ES-I3 (cell line): ENCODE measurements around the gene DPYSL3.

Experiments
- H3K36me3 ChIP-seq: 2 replicates; pipeline ENCODE4 v1.6.1; 2013; ENCODE audit warnings: mild to moderate bottlenecking, low read length, control low read depth, moderate library complexity; ENCODE audit not compliant: insufficient read depth
- H3K4me1 ChIP-seq: 2 replicates; pipeline ENCODE4 v1.6.1; 2013; ENCODE audit warnings: mild to moderate bottlenecking, control low read depth, low read length; ENCODE audit not compliant: insufficient read depth
- H3K9ac ChIP-seq: 2 replicates; pipeline ENCODE4 v1.6.1; 2013; ENCODE audit warnings: low read depth, mild to moderate bottlenecking, low read length, moderate library complexity
- H3K9me3 ChIP-seq: 2 replicates; pipeline ENCODE4 v1.6.1; 2013; ENCODE audit warnings: mild to moderate bottlenecking, low read length, moderate library complexity; ENCODE audit not compliant: control insufficient read depth, insufficient read depth

Gene DPYSL3

DNA sequence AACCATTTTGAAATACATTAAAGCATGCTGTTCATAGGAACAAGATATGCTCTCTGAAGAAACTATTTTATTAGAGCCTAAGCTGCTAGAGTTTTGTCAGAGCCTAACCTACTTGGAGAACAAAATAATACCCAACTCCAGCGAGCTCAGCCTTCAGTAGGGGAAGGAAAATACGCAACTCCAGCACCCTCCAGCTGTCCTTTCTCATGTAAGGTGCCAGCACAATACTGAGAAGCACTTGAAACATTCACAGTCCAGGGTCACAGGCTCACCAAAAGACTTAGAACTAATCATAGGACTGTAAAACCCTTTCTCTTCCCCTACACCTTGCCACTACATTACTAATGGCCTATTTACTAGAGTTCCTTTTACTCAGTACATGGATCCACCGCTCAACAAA is 18.9 kb downstream of the DPYSL3 start:
- no peaks in the 10 kb centered on the region for H3K9me3 ChIP-seq
- H3K4me1 ChIP-seq, result peaks cover 31% of the 10 kb centered on the region
- no peaks in the 10 kb centered on the region for H3K36me3 ChIP-seq
- no peak overlapping the region for H3K9ac ChIP-seq

DNA sequence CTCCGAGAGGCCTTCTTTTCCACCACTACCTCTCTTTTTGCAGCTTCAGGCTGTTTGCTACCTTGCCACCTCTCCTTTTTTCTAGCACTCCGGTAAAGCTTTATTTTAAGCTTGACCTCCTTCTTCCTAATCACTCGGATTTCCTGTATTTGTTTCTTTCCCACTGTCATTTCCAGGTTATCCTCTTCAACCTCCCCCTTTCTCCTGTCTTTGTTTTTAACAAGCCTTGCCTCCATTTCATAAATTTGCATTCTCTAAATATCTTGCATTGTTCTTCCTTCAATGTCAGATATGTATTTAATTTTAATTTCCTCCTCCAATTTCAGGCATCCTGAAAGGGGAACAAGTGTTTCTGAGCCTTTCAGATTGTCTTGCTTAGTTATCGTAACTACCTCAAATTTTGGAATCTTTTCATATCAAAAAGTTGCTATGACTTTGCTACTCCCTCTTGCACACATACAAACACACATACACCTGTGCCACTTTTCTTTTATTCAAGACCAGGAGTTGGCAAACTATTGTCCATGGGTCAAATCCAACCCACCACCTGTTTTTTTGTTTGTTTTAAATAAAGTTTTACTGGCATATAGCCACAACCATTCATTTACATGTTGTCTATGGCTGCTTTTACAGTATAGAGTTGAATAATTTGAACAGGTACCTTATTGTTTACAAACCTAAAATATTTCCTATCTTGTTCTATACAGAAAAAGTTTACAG is 22.7 kb downstream of the DPYSL3 start:
- peaks cover 54% of the 10 kb centered on the region for H3K4me1 ChIP-seq
- H3K36me3 ChIP-seq, result no peaks in the 10 kb centered on the region
- H3K9me3 ChIP-seq, result no peaks in the 10 kb centered on the region
- no peak overlapping the region for H3K9ac ChIP-seq

DNA sequence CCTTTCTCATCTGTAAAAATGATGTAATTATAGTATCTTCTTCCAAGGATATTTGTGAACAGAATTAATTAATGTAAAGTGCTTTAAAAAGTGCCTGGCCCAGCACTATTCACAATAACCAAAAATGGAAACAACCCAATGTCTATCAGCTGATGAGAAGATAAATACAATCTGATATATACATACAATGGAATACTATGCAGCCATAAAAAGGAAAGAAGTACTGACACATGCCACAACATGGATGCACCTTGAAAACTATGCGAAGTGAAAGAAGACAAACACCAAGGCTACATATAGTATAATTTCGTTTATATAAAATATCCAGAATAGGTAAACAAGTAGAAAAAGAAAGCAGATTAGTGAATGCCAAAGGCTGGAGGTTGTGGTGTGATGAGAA is 24.1 kb downstream of the DPYSL3 start:
- no peaks in the 10 kb centered on the region for H3K36me3 ChIP-seq
- H3K4me1 ChIP-seq, result peaks cover 54% of the 10 kb centered on the region
- H3K9ac ChIP-seq, result no peak overlapping the region
- no peaks in the 10 kb centered on the region for H3K9me3 ChIP-seq

DNA sequence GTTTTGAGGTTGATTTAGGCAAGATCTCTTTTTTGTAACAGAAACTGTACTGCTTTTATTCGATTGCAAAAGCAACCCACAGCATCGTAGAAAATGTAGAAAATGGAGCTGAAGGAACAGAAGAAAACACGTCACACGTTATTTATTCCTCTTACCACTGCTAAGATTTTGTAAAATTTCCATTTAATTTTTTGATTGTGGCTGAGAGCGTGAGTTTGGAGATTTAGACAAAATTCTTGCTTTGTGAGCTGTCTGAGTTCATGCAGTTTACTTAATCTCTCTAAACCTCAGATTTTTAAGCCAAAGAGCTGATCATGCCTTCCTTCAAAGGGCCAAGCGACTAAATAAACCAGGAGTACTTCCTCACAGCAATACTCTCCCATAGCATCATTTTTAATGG is 24.8 kb downstream of the DPYSL3 start:
- Histone ChIP-seq H3K9ac (no peak overlapping the region), H3K9me3 (no peaks in the 10 kb centered on the region), H3K36me3 (no peaks in the 10 kb centered on the region), H3K4me1 (peaks cover 52% of the 10 kb centered on the region)

DNA sequence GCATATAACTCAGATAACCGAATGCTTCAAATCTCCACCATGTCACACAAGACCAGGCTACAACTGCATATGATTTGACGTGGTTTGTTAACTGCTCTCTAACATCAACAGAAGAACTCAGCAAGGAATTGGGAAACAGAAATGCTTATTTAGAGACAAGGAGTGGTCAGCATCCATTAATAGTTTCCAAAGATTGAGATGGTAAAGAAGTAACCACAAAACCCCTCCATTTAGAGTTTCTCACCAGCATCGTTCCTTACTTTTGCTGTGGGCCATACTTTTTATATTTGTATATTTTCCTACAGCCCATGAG is 25.2 kb downstream of the DPYSL3 start:
- H3K36me3 ChIP-seq, result no peaks in the 10 kb centered on the region
- H3K4me1 ChIP-seq, result peaks cover 56% of the 10 kb centered on the region
- no peaks in the 10 kb centered on the region for H3K9me3 ChIP-seq
- no peak overlapping the region for H3K9ac ChIP-seq

DNA sequence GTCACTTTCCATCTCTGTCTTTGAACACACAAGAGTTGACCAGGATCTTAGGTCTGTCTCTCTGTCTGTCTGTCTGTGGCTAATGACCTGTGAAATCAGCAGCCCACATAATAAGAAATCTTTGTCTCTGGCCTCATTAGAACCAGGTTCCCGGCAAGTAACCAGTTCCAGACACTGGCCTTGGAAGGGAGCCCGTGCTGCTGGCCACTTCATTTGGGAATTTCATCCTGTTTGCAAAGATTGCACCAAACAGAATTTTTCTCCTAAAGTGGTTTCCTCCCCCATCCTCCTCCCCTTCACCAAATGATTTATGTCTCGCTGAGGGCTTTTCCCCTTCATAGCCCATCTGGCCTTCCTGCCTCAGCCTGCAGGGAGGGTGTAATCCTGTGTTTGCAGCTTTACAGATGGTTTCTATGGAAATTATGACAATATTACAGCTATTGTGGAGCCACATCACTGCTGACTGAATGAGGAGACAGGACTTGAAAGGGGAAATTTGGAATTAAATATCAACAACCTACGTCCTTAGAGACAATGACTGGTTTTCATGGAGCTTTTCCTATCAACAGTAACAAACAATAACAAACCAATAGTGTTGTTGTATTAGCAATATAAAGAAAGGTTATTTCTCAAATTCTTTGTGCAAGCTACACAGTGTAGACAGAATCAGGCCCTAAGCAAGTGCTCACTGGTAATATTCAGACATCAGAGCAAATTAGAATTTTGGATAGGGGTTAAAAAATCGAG is 25.7 kb downstream of the DPYSL3 start:
- H3K36me3 ChIP-seq, result no peaks in the 10 kb centered on the region
- H3K9ac ChIP-seq, result no peak overlapping the region
- H3K4me1 ChIP-seq, result peaks cover 60% of the 10 kb centered on the region
- H3K9me3 ChIP-seq, result no peaks in the 10 kb centered on the region

DNA sequence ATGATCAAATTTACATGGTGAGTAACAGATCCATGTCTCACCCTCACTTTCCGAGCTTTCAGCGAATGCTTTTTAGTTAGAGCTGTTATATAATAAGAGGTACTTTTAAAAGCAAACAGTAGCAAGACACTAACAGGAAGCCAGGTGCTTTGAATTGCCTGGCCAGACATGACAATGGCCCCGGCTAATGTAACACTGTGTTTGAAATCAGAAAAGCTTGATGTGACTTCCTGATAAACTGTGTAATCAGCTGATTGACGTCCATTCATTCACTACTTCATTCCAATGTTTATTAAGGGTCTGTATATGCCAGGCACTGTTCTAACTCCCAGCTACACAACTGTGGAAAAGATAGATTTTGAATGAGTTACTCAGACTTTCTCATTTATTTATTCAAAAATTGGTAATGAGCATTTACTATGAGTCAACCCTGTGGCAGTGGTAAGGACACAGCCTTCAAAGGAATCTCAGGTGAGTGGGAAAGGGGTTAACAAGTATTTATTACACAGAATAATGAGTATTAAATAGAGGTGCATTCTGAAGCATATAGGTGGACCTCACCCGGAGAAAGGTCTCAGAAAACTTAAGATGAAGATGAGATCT is 26.6 kb downstream of the DPYSL3 start:
- Histone ChIP-seq H3K9ac (no peak overlapping the region), H3K9me3 (no peaks in the 10 kb centered on the region), H3K4me1 (peaks cover 60% of the 10 kb centered on the region), H3K36me3 (no peaks in the 10 kb centered on the region)

DNA sequence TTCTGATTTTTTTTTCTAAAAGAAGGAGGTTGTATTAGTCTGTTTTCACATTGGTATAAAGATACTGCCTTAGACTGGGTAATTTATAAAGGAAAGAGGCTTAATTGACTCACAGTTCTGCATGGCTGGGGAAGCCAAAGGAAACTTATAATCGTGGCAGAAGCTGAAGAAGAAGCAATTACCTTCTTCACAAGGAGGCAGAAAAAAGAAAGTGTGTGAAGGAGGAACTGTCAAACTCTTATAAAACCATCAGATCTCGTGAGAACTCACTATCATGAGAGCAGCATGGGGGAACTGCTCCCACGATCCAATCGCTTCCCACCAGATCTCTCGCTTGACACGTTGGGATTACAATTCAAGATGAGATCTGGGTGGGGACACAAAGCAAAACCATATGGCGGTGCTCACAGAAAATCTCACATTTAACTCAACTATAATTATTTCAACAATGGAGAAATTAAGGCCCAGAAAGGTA is 27.1 kb downstream of the DPYSL3 start:
- Histone ChIP-seq H3K36me3 (no peaks in the 10 kb centered on the region), H3K9me3 (no peaks in the 10 kb centered on the region), H3K9ac (no peak overlapping the region), H3K4me1 (peaks cover 55% of the 10 kb centered on the region)

DNA sequence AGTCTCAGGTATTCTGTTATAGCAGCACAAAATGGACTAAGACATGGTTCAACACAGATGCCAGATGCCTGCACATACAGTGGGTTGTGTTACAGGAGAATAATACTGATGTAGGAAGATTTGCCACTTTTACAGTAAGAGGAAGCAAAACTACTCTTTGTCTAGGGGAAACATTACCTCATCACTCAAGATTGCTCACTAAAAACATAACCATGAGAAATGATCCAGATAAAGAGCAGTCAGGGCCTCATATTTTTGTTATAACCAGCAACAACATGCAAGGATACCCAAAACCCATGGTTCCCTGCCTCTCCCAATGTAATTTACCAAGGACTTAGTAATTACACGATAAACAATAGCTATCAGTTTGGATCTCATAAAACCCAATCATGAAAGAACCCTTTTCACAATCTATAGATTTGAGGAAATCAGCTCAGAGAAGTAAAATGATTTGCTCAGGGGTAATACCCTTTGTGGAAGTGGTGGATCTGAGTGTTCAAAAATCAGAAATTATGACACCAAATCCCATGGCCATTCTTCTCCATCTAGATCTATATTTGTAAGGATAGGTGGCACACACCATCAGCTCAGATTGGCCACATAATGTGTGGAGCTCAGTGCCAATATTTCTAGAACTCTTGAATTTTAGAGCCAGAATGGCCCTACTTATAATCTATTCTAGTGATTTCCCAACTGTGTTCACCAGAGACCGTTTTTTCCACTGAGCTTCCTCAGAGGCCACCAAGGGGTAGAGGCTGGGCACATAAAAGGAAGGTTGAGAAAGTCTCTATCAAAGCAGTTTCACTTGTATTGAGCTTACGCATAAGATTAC is 27.8 kb downstream of the DPYSL3 start:
- H3K36me3 ChIP-seq, result no peaks in the 10 kb centered on the region
- H3K4me1 ChIP-seq, result peaks cover 48% of the 10 kb centered on the region
- H3K9me3 ChIP-seq, result no peaks in the 10 kb centered on the region
- no peak overlapping the region for H3K9ac ChIP-seq

DNA sequence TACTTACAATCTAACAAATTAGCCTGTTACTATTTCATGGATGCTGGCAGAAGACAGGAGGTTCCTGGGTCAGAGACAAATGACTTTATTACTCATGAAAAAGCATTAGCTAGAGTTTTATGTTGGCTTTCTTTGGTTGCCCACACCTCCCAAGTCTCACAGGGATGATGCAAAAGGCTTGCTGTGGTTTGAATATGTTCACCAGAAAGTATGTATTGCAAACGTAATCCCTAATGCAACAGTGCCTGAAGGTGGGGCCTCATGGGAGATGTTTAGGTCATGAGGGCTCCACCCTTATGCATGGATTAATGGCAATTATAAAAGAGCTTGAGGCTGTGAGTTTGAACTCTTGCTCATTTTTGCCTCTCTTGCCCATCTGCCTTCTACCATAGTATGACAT is 28.5 kb downstream of the DPYSL3 start:
- Histone ChIP-seq H3K4me1 (peaks cover 41% of the 10 kb centered on the region), H3K36me3 (no peaks in the 10 kb centered on the region), H3K9ac (no peak overlapping the region), H3K9me3 (no peaks in the 10 kb centered on the region)

DNA sequence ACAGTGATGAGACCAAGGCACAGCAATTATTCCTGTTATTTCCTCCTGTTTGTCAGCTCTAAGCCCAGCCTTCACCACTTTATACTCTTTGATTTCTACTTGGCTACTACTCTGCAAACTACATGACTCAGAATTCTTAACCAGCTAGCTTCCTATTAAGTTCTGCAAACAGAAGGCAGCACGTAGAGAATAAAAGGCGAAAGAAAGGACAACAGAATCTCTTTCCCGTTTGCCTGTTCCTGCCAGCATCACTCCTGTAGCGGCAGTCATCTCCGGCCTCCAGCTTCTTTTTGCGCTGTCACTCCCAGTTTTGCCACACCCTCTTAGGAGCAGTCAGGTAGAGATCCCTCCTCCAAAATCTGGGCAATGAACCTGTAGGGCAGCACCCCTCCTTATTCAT is 29.9 kb downstream of the DPYSL3 start:
- no peaks in the 10 kb centered on the region for H3K9me3 ChIP-seq
- no peaks in the 10 kb centered on the region for H3K36me3 ChIP-seq
- no peak overlapping the region for H3K9ac ChIP-seq
- H3K4me1 ChIP-seq, result peaks cover 39% of the 10 kb centered on the region

DNA sequence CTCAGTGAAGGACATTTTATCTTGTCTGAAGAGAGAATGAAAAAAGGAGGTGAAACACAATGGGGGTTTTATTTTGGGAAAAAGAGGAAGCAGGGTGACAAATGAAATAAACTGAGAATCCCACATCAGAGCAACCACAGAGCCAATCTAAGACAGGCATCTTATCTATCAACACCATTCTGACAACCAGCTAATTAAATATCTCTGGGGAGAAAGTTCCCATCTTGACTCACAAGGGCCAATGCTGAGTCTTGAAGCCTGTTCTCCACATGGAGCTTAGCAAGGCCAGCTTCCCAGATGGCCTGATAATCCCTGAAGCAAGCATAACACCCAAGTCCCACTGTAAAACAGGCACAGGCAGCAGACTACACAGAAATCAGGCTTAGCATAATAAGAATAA is 30.4 kb downstream of the DPYSL3 start:
- H3K9me3 ChIP-seq, result no peaks in the 10 kb centered on the region
- peaks cover 34% of the 10 kb centered on the region for H3K4me1 ChIP-seq
- no peak overlapping the region for H3K9ac ChIP-seq
- H3K36me3 ChIP-seq, result no peaks in the 10 kb centered on the region

DNA sequence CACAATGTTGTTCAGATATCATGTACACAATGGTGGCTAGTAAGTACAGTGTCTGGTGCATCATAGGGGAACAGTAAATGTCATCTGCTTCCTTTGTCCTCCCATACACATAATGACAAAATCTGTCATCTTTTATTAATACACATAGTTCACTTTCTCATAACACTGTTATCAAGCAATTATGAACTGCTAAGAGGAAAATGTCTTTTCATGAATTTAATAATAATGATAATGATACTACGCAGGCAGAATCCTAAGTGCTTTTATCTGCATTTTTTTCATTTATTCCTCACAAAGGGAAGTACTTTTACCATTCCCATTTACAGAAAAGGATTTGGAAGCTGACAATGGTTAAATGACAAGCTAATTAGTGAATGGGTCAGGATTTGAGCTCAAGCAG is 35.7 kb downstream of the DPYSL3 start:
- no peaks in the 10 kb centered on the region for H3K36me3 ChIP-seq
- no peaks in the 10 kb centered on the region for H3K9me3 ChIP-seq
- no peak overlapping the region for H3K9ac ChIP-seq
- H3K4me1 ChIP-seq, result peaks cover 2% of the 10 kb centered on the region; the same call in 1 of the 2 replicates

DNA sequence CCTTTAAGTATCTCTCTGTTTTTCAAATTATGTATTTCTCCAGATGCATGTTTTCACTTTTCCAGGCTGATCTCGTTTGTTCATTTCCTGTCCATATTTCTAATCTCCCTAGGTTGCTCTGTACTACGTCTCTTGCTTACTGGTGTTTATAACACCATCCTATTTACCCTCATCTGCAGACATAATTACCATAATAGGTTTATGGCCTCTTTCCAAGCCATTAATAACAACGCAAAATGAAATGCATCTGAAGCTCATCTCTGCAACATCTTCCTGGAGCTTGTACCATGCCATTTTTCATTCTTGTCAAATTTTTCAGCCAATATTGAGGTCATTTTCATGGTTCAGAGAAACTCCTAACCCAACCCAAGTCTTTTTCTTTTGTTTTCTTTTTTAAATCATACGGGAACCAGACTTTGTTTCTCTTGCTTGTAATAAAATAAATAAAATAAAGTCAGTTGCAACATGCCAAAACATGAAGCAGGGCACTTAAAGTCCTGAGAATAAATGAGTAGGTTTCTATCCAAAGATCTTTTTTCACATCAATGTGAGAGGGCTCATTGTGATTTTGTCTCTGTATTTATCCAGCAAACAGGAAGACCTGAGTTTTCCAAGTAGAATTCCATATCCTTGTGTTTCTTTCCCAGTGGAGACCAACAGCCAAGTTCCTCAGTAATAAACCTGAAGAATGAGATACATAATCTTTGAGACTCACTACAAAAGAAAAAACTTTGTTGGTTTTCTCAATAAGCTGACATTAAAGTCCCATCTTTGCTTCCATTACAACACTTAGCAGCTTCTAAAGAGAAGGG is 37.0 kb downstream of the DPYSL3 start:
- no peaks in the 10 kb centered on the region for H3K36me3 ChIP-seq
- no peak overlapping the region for H3K9ac ChIP-seq
- H3K9me3 ChIP-seq, result no peaks in the 10 kb centered on the region
- H3K4me1 ChIP-seq, result peaks cover 4% of the 10 kb centered on the region; the same call in 1 of the 2 replicates
